ENCODE measurements around the gene LAMC2. TPM values are rescaled to one million over a fixed set of nuclear protein-coding genes. Genes with fewer than 3 reads are reported as not detected.

LAMC2 gene
- total RNA-seq, 1 experiment from 2014 or later = 642 TPM

DNA sequence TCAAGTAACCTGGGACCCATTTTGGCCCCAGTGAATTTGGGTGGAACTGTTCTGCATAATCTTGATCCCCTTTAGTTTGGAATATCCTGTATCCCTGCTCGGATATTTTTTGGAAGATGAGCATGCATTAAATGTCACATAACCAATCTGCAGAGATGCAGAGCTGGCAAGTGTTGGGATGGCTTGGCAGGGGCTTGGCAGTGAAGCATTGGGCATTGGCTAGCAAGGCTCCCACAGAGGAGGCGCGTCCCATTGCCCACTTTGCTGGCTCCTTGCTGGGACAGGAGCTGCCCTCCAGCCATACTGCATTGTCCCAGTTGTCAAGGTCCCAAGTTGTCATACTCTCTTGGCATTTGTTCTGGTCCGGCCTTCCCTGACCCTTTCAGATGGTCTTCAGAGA, 29.9 kb downstream of the LAMC2 start:
- no peak overlapping the region for H3K27ac Mint-ChIP-seq (ENCODE audit: unreplicated experiment)
- TF ChIP-seq, protein P1, sequence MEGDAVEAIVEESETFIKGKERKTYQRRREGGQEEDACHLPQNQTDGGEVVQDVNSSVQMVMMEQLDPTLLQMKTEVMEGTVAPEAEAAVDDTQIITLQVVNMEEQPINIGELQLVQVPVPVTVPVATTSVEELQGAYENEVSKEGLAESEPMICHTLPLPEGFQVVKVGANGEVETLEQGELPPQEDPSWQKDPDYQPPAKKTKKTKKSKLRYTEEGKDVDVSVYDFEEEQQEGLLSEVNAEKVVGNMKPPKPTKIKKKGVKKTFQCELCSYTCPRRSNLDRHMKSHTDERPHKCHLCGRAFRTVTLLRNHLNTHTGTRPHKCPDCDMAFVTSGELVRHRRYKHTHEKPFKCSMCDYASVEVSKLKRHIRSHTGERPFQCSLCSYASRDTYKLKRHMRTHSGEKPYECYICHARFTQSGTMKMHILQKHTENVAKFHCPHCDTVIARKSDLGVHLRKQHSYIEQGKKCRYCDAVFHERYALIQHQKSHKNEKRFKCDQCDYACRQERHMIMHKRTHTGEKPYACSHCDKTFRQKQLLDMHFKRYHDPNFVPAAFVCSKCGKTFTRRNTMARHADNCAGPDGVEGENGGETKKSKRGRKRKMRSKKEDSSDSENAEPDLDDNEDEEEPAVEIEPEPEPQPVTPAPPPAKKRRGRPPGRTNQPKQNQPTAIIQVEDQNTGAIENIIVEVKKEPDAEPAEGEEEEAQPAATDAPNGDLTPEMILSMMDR (IDR thresholded peaks at IDR 0.05; ENCODE audit: unreplicated experiment) = no peak
- CTCF ChIA-PET = no interaction called here

GRCh38 chr1:183218027-183218618, 32.1 kb downstream of the LAMC2 start:
- intact Hi-C loops (cut with micrococcal nuclease; ENCODE audit: unreplicated experiment) = no loop called here
- H3K4me1 Mint-ChIP-seq (ENCODE audit: low read depth, unreplicated experiment) = peaks cover 17% of the 10 kb centered on the region
- DNase-seq = no peak
- TF ChIP-seq, protein P1 (IDR thresholded peaks at IDR 0.05; ENCODE audit: unreplicated experiment) = no peak
- no TSS peak for BruUV-seq (replicated peaks)
- H3K4me3 Mint-ChIP-seq (ENCODE audit: low read depth, unreplicated experiment) = no peak overlapping the region
- H3K27ac Mint-ChIP-seq (ENCODE audit: unreplicated experiment) = peak overlapping the region; percentile 31
- no peaks in the 10 kb centered on the region for H3K9me3 Mint-ChIP-seq (ENCODE audit: low read depth, unreplicated experiment)
- H3K36me3 Mint-ChIP-seq (ENCODE audit: insufficient read depth, unreplicated experiment) = peaks cover 72% of the 10 kb centered on the region
- no peaks in the 10 kb centered on the region for H3K27me3 Mint-ChIP-seq (ENCODE audit: unreplicated experiment)
- CTCF ChIA-PET = no interaction called here

More for the DNA sequence above, 29.9 kb downstream of the LAMC2 start:
- H3K27me3 Mint-ChIP-seq (ENCODE audit: unreplicated experiment) = no peaks in the 10 kb centered on the region
- no peaks in the 10 kb centered on the region for H3K9me3 Mint-ChIP-seq (ENCODE audit: low read depth, unreplicated experiment)
- peaks cover 83% of the 10 kb centered on the region for H3K36me3 Mint-ChIP-seq (ENCODE audit: insufficient read depth, unreplicated experiment)
- H3K4me3 Mint-ChIP-seq (ENCODE audit: low read depth, unreplicated experiment) = no peak overlapping the region
- no peak for DNase-seq
- BruUV-seq (replicated peaks) = no TSS peak
- intact Hi-C loops (cut with micrococcal nuclease; ENCODE audit: unreplicated experiment) = no loop called here
- H3K4me1 Mint-ChIP-seq (ENCODE audit: low read depth, unreplicated experiment) = peaks cover 29% of the 10 kb centered on the region

- Mint-ChIP-seq H3K27me3 (ENCODE audit: unreplicated experiment) (no peaks in the 10 kb centered on the region), H3K4me3 (ENCODE audit: low read depth, unreplicated experiment) (no peak overlapping the region), H3K4me1 (ENCODE audit: low read depth, unreplicated experiment) (peaks cover 13% of the 10 kb centered on the region), H3K9me3 (ENCODE audit: low read depth, unreplicated experiment) (no peaks in the 10 kb centered on the region), H3K36me3 (ENCODE audit: insufficient read depth, unreplicated experiment) (peaks cover 67% of the 10 kb centered on the region), H3K27ac (ENCODE audit: unreplicated experiment) (peak overlapping the region; percentile 11)
- peak; percentile 21 for DNase-seq
- BruUV-seq (replicated peaks) = no TSS peak
- TF ChIP-seq, protein P1 (IDR thresholded peaks at IDR 0.05; ENCODE audit: unreplicated experiment) = no peak
- CTCF ChIA-PET = no interaction called here
- intact Hi-C loops (cut with micrococcal nuclease; ENCODE audit: unreplicated experiment) = no loop called here
These were observed 33.0 kb downstream of the LAMC2 start for GRCh38 chr1:183218971-183219615.

- Mint-ChIP-seq H3K4me3 (ENCODE audit: low read depth, unreplicated experiment) (no peak overlapping the region), H3K27me3 (ENCODE audit: unreplicated experiment) (no peaks in the 10 kb centered on the region), H3K9me3 (ENCODE audit: low read depth, unreplicated experiment) (no peaks in the 10 kb centered on the region), H3K4me1 (ENCODE audit: low read depth, unreplicated experiment) (peaks cover 8% of the 10 kb centered on the region), H3K36me3 (ENCODE audit: insufficient read depth, unreplicated experiment) (peaks cover 61% of the 10 kb centered on the region), H3K27ac (ENCODE audit: unreplicated experiment) (peak overlapping the region; percentile 11)
- no peak for DNase-seq
- TF ChIP-seq, protein P1 (IDR thresholded peaks at IDR 0.05; ENCODE audit: unreplicated experiment) = no peak
- no TSS peak for BruUV-seq (replicated peaks)
- intact Hi-C loops (cut with micrococcal nuclease; ENCODE audit: unreplicated experiment) = no loop called here
- CTCF ChIA-PET = no interaction called here
These were observed 33.5 kb downstream of the LAMC2 start for GRCh38 chr1:183219616-183220009.
